Activated T-helper 1 cell treated with anti-CD3 and anti-CD28 coated beads, Interleukin-12 subunit alpha, Interleukin-12 subunit beta, Interleukin-2, Interleukin-4 antibody, amounts not matched to agents 30 ng/mL and 10 ng/mL and 1 ng/mL, durations not matched to agents 14 hours and 24 hours and 36 hours (primary cell): ENCODE results near the gene PERM1. TPM values are rescaled to one million over a fixed set of nuclear protein-coding genes. Genes with fewer than 3 reads are reported as not detected.
A peak's percentile ranks its signal among the peaks of the same experiment; 100 is the strongest.
"Not testable (repeated sequence)": the region's sequence is repeated elsewhere in the genome, so short reads cannot be mapped to it uniquely, and the experiment has no call there.

ENCODE experiments used
- DNase-seq: peaks from one replicate; pipeline ENCODE4 v3.0.0; 2021; ENCODE audit warnings: low spot score
- H3K27ac Mint-ChIP-seq: one replicate; pipeline ENCODE4 v1.8.0; 2021; ENCODE audit warnings: mild to moderate bottlenecking, mixed read lengths
- H3K27me3 Mint-ChIP-seq: one replicate; pipeline ENCODE4 v1.8.0; 2022; ENCODE audit warnings: mild to moderate bottlenecking, moderate library complexity, mixed read lengths; ENCODE audit not compliant: insufficient read depth
- H3K36me3 Mint-ChIP-seq: one replicate; pipeline ENCODE4 v1.8.0; 2021; ENCODE audit warnings: low read depth, mixed read lengths
- H3K4me1 Mint-ChIP-seq: one replicate; pipeline ENCODE4 v1.8.0; 2021; ENCODE audit warnings: low read depth, mixed read lengths
- H3K4me3 Mint-ChIP-seq: one replicate; pipeline ENCODE4 v1.8.0; 2021; ENCODE audit warnings: mild to moderate bottlenecking, moderate library complexity, mixed read lengths
- H3K9me3 Mint-ChIP-seq: one replicate; pipeline ENCODE4 v1.8.0; 2021; ENCODE audit warnings: mixed read lengths
- intact Hi-C: fragments of 100-400 bp; cut with micrococcal nuclease; formaldehyde crosslinking; loops from one replicate; pipeline ENCODE4 v1.15.1; 2024
- total RNA-seq: library from RNA; stranded (reverse); gene quantifications from 2 replicates; pipeline ENCODE4 v1.2.3, GENCODE V29; 2022

Gene PERM1
- total RNA-seq: not detected in 2 replicates

- Mint-ChIP-seq H3K36me3 (no peaks in the 10 kb centered on the region), H3K27me3 (peaks cover 13% of the 10 kb centered on the region), H3K4me1 (no peaks in the 10 kb centered on the region), H3K9me3 (no peaks in the 10 kb centered on the region), H3K4me3 (no peak within 1 kb of the TSS), H3K27ac (no peak within 1 kb of the TSS)
- no peak for DNase-seq
- intact Hi-C loops: loop anchor here (5.0 kb wide), 1 partner anchor 310 kb away; no protein-coding TSS in a partner anchor
Observed at GRCh38 chr1:981955-982558, at the start of gene PERM1. Gene PERM1, minus strand, starts transcription at chr1:982093. Its CDS starts 1,064 bp downstream, at chr1:981029.

GRCh38 chr1:1030867-1031658, 49.2 kb upstream of the PERM1 start:
- H3K27me3 Mint-ChIP-seq: peaks cover 10% of the 10 kb centered on the region
- not testable (repeated sequence) for DNase-seq, H3K4me1 Mint-ChIP-seq, H3K27ac Mint-ChIP-seq, H3K4me3 Mint-ChIP-seq, H3K36me3 Mint-ChIP-seq, H3K9me3 Mint-ChIP-seq
- intact Hi-C loops: loop anchor here (5.0 kb wide), 1 partner anchor 201 kb away; the partner anchor contains the start of genes B3GALT6 and SDF4

GRCh38 chr1:1027791-1028190, 45.9 kb upstream of the PERM1 start:
- intact Hi-C loops: no loop called here
- DNase-seq: no peak
- Mint-ChIP-seq H3K4me3 (no peak overlapping the region), H3K9me3 (no peaks in the 10 kb centered on the region), H3K36me3 (no peaks in the 10 kb centered on the region), H3K27ac (no peak overlapping the region), H3K27me3 (peaks cover 7% of the 10 kb centered on the region), H3K4me1 (no peaks in the 10 kb centered on the region)

- intact Hi-C loops: no loop called here
- Mint-ChIP-seq H3K36me3 (no peaks in the 10 kb centered on the region), H3K27me3 (peaks cover 2% of the 10 kb centered on the region)
Observed at GRCh38 chr1:1026599-1027413, 44.9 kb upstream of the PERM1 start.

GRCh38 chr1:1025730-1026129, 43.8 kb upstream of the PERM1 start:
- Mint-ChIP-seq H3K27ac (no peak overlapping the region), H3K36me3 (no peaks in the 10 kb centered on the region), H3K4me3 (no peak overlapping the region), H3K4me1 (no peaks in the 10 kb centered on the region), H3K27me3 (peaks cover 3% of the 10 kb centered on the region), H3K9me3 (no peaks in the 10 kb centered on the region)
- intact Hi-C loops: no loop called here
- DNase-seq: no peak

More at GRCh38 chr1:1026599-1027413, 44.9 kb upstream of the PERM1 start:
- Mint-ChIP-seq H3K9me3 (no peaks in the 10 kb centered on the region), H3K27ac (no peak overlapping the region), H3K4me3 (no peak overlapping the region), H3K4me1 (no peaks in the 10 kb centered on the region)
- DNase-seq: no peak

- intact Hi-C loops: no loop called here
- Mint-ChIP-seq H3K27ac (no peak overlapping the region), H3K27me3 (peaks cover 3% of the 10 kb centered on the region), H3K9me3 (no peaks in the 10 kb centered on the region), H3K36me3 (no peaks in the 10 kb centered on the region), H3K4me3 (no peak overlapping the region), H3K4me1 (no peaks in the 10 kb centered on the region)
- no peak for DNase-seq
Observed at GRCh38 chr1:1024771-1025699, 43.1 kb upstream of the PERM1 start.

GRCh38 chr1:1024149-1024770, 42.4 kb upstream of the PERM1 start:
- Mint-ChIP-seq H3K27me3 (peaks cover 3% of the 10 kb centered on the region), H3K27ac (no peak overlapping the region), H3K9me3 (no peaks in the 10 kb centered on the region), H3K4me3 (no peak overlapping the region), H3K4me1 (no peaks in the 10 kb centered on the region), H3K36me3 (no peaks in the 10 kb centered on the region)
- DNase-seq: no peak
- intact Hi-C loops: no loop called here

GRCh38 chr1:1023700-1024099, 41.8 kb upstream of the PERM1 start:
- no peaks in the 10 kb centered on the region for H3K36me3 Mint-ChIP-seq
- intact Hi-C loops: no loop called here
- no peaks in the 10 kb centered on the region for H3K9me3 Mint-ChIP-seq
- H3K27me3 Mint-ChIP-seq: peaks cover 3% of the 10 kb centered on the region
- H3K27ac Mint-ChIP-seq: no peak overlapping the region
- no peak overlapping the region for H3K4me3 Mint-ChIP-seq
- no peaks in the 10 kb centered on the region for H3K4me1 Mint-ChIP-seq
- no peak for DNase-seq

GRCh38 chr1:1022302-1023009, 40.6 kb upstream of the PERM1 start:
- H3K27me3 Mint-ChIP-seq: peaks cover 3% of the 10 kb centered on the region
- no peak for DNase-seq
- H3K27ac Mint-ChIP-seq: no peak overlapping the region
- H3K36me3 Mint-ChIP-seq: peaks cover under 1% of the 10 kb centered on the region
- H3K4me3 Mint-ChIP-seq: peak overlapping the region; percentile 11
- H3K4me1 Mint-ChIP-seq: peaks cover 2% of the 10 kb centered on the region
- intact Hi-C loops: no loop called here
- H3K9me3 Mint-ChIP-seq: no peaks in the 10 kb centered on the region

- Mint-ChIP-seq H3K27ac (no peak overlapping the region), H3K36me3 (peaks cover 5% of the 10 kb centered on the region), H3K27me3 (peaks cover 3% of the 10 kb centered on the region), H3K9me3 (no peaks in the 10 kb centered on the region), H3K4me3 (no peak overlapping the region), H3K4me1 (peaks cover 8% of the 10 kb centered on the region)
- intact Hi-C loops: no loop called here
- no peak for DNase-seq
Observed at GRCh38 chr1:1021920-1022259, 40.0 kb upstream of the PERM1 start.

GRCh38 chr1:1021010-1021919, 39.4 kb upstream of the PERM1 start:
- intact Hi-C loops: no loop called here
- H3K4me3 Mint-ChIP-seq: peak overlapping the region; percentile 61
- peaks cover 5% of the 10 kb centered on the region for H3K36me3 Mint-ChIP-seq
- H3K27me3 Mint-ChIP-seq: peaks cover 3% of the 10 kb centered on the region
- H3K4me1 Mint-ChIP-seq: peaks cover 8% of the 10 kb centered on the region
- no peak overlapping the region for H3K27ac Mint-ChIP-seq
- DNase-seq: no peak
- H3K9me3 Mint-ChIP-seq: no peaks in the 10 kb centered on the region
